Activated T-cell treated with anti-CD3 and anti-CD28 coated beads, Interleukin-2, amount 50 U/mL, for 48 hours (primary cell): ENCODE data around the gene CD81.
"Not testable (repeated sequence)": the region's sequence is repeated elsewhere in the genome, so short reads cannot be mapped to it uniquely, and the experiment has no call there.

Experiments used
- DNase-seq, 2 experiments: peaks; one replicate each; pipeline ENCODE4 v3.0.0-alpha.2; 2020

CD81 gene

GRCh38 chr11:2376751-2377451 lies at the start of gene CD81:
Gene CD81, plus strand, starts transcription at chr11:2377310. Its CDS starts 240 bp downstream, at chr11:2377550.
- peak; percentile 79 to 80 for DNase-seq

- DNase-seq, result no peak
These were observed 49.1 kb upstream of the CD81 start for GRCh38 chr11:2328021-2328420.

- DNase-seq, result no peak
These were observed 48.3 kb upstream of the CD81 start for GRCh38 chr11:2328656-2329354.

- no peak for DNase-seq
These were observed 47.6 kb upstream of the CD81 start for GRCh38 chr11:2329551-2329950.

- no peak for DNase-seq
These were observed 46.4 kb upstream of the CD81 start for GRCh38 chr11:2330696-2331095.

GRCh38 chr11:2331404-2331803 lies 45.7 kb upstream of the CD81 start:
- DNase-seq, result no peak

GRCh38 chr11:2332569-2332968 lies 44.5 kb upstream of the CD81 start:
- not testable (repeated sequence) for DNase-seq

- not testable (repeated sequence) for DNase-seq
These were observed 43.5 kb upstream of the CD81 start for GRCh38 chr11:2333486-2334205.

- not testable (repeated sequence) for DNase-seq
These were observed 41.8 kb upstream of the CD81 start for GRCh38 chr11:2335286-2335685.

GRCh38 chr11:2338760-2339159 lies 38.4 kb upstream of the CD81 start:
- DNase-seq, result not testable (repeated sequence)

GRCh38 chr11:2342557-2342956 lies 34.6 kb upstream of the CD81 start:
- DNase-seq, result no peak

GRCh38 chr11:2342981-2343380 lies 34.1 kb upstream of the CD81 start:
- no peak for DNase-seq

GRCh38 chr11:2343502-2343901 lies 33.6 kb upstream of the CD81 start:
- DNase-seq, result no peak

- no peak for DNase-seq
These were observed 32.1 kb upstream of the CD81 start for GRCh38 chr11:2345050-2345449.

GRCh38 chr11:2346014-2346413 lies 31.1 kb upstream of the CD81 start:
- no peak for DNase-seq

- no peak for DNase-seq
These were observed 30.4 kb upstream of the CD81 start for GRCh38 chr11:2346586-2347307.

GRCh38 chr11:2347308-2347830 lies 29.7 kb upstream of the CD81 start:
- DNase-seq, result no peak

GRCh38 chr11:2348986-2349385 lies 28.1 kb upstream of the CD81 start:
- DNase-seq, result no peak

- DNase-seq, result no peak
These were observed 25.4 kb upstream of the CD81 start for GRCh38 chr11:2351701-2352100.

GRCh38 chr11:2352420-2352819 lies 24.7 kb upstream of the CD81 start:
- no peak for DNase-seq

- no peak for DNase-seq
These were observed 22.0 kb upstream of the CD81 start for GRCh38 chr11:2355000-2355644.

- DNase-seq, result no peak
These were observed 19.9 kb upstream of the CD81 start for GRCh38 chr11:2357246-2357645.
